Loucy (cell line): ENCODE data around the gene SNAI1.
A peak's percentile ranks its signal among the peaks of the same experiment; 100 is the strongest.
"Not testable (repeated sequence)": the region's sequence is repeated elsewhere in the genome, so short reads cannot be mapped to it uniquely, and the experiment has no call there.

Source experiments
- H2AFZ ChIP-seq: fragments of 200-600 bp; sonication (generic); 2 replicates; pipeline ENCODE4 v1.6.0; 2016; ENCODE audit warnings: antibody characterized with exemption, mild to moderate bottlenecking, low read length, moderate library complexity
- H3F3A ChIP-seq: fragments of 200-600 bp; 2 replicates; pipeline ENCODE4 v1.6.0; 2016; ENCODE audit warnings: antibody characterized with exemption, low read depth, mild to moderate bottlenecking
- H3K27me3 ChIP-seq: fragments of 200-600 bp; sonication (generic); 2 replicates; pipeline ENCODE4 v1.6.1; 2014; ENCODE audit warnings: low read length, mild to moderate bottlenecking; ENCODE audit not compliant: insufficient read depth, poor library complexity, severe bottlenecking
- H3K36me3 ChIP-seq: fragments of 200-600 bp; sonication (generic); 2 replicates; pipeline ENCODE4 v1.6.1; 2016; ENCODE audit warnings: low read length; ENCODE audit not compliant: insufficient read depth
- H3K4me1 ChIP-seq: fragments of 200-600 bp; sonication (generic); 2 replicates; pipeline ENCODE4 v1.5.1; 2014; ENCODE audit warnings: low read length, mild to moderate bottlenecking; ENCODE audit not compliant: insufficient read depth, poor library complexity, severe bottlenecking
- H3K4me2 ChIP-seq: fragments of 200-600 bp; sonication (generic); 2 replicates; pipeline ENCODE4 v1.6.0; 2014; ENCODE audit warnings: antibody characterized with exemption, low read length, low read depth, mild to moderate bottlenecking; ENCODE audit not compliant: poor library complexity, severe bottlenecking
- H3K4me3 ChIP-seq: fragments of 200-600 bp; sonication (generic); 2 replicates; pipeline ENCODE4 v1.5.1; 2014; ENCODE audit warnings: low read length, mild to moderate bottlenecking, mixed read lengths; ENCODE audit not compliant: poor library complexity, severe bottlenecking
- H3K79me2 ChIP-seq: fragments of 200-600 bp; sonication (generic); 2 replicates; pipeline ENCODE4 v1.6.1; 2014; ENCODE audit warnings: low read length; ENCODE audit not compliant: insufficient read depth
- H3K9ac ChIP-seq: fragments of 200-600 bp; sonication (generic); 2 replicates; pipeline ENCODE4 v1.6.0; 2014; ENCODE audit warnings: mild to moderate bottlenecking, low read depth, low read length, moderate library complexity; ENCODE audit not compliant: poor library complexity, severe bottlenecking
- H3K9me2 ChIP-seq: fragments of 200-600 bp; sonication (generic); replicated peaks from 2 replicates; pipeline ENCODE4 v1.6.1; 2016; ENCODE audit warnings: low read depth, low read length, mixed read lengths
- H3K9me3 ChIP-seq: fragments of 200-600 bp; sonication (generic); 2 replicates; pipeline ENCODE4 v1.6.1; 2014; ENCODE audit warnings: mild to moderate bottlenecking, antibody characterized with exemption, low read length, low read depth; ENCODE audit not compliant: insufficient read depth
- H4K20me1 ChIP-seq: fragments of 200-600 bp; sonication (generic); 2 replicates; pipeline ENCODE4 v1.6.0; 2014; ENCODE audit warnings: antibody characterized with exemption, low read length, mild to moderate bottlenecking; ENCODE audit not compliant: insufficient read depth, poor library complexity, severe bottlenecking
- EZH2phosphoT487 ChIP-seq: fragments of 200-600 bp; IDR thresholded peaks from 2 replicates; pipeline ENCODE4 v1.6.1; 2018; ENCODE audit warnings: antibody characterized with exemption, mild to moderate bottlenecking, moderate library complexity, borderline replicate concordance
- TF ChIP-seq, protein P1 (sequence below): fragments of 200-600 bp; sonication (generic); conservative IDR thresholded peaks from 2 replicates; pipeline ENCODE4 v1.5.1; 2014; ENCODE audit warnings: mild to moderate bottlenecking, antibody characterized with exemption, low read length

Gene SNAI1

DNA sequence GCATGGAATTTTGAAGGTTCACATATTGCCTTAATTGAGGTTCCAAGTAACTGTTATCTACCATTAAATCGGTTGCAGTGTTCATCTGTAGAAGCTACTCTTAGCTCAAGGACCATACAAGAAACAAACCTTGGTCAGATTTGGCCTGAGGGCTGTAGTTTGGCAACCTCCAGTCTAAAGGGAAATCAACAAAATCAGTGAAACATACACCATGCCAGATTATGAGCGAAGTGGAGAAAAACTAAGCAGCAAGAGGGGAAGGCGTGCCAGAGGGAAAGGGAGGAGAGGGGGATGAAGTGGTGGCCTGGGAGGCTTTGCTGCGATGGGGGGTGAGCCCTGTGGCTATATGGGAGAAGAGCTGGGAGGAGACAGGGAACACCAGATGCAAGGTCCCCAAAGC, 8.8 kb upstream of the SNAI1 start:
- H3K4me3 ChIP-seq, result no peak overlapping the region
- H3F3A ChIP-seq, result no peaks in the 10 kb centered on the region
- no peaks in the 10 kb centered on the region for H3K9me2 ChIP-seq
- no peaks in the 10 kb centered on the region for H3K36me3 ChIP-seq
- no peaks in the 10 kb centered on the region for H3K4me1 ChIP-seq
- no peak overlapping the region for H3K9ac ChIP-seq
- no peaks in the 10 kb centered on the region for H3K9me3 ChIP-seq
- no peak for TF ChIP-seq EZH2phosphoT487
- TF ChIP-seq, protein P1, sequence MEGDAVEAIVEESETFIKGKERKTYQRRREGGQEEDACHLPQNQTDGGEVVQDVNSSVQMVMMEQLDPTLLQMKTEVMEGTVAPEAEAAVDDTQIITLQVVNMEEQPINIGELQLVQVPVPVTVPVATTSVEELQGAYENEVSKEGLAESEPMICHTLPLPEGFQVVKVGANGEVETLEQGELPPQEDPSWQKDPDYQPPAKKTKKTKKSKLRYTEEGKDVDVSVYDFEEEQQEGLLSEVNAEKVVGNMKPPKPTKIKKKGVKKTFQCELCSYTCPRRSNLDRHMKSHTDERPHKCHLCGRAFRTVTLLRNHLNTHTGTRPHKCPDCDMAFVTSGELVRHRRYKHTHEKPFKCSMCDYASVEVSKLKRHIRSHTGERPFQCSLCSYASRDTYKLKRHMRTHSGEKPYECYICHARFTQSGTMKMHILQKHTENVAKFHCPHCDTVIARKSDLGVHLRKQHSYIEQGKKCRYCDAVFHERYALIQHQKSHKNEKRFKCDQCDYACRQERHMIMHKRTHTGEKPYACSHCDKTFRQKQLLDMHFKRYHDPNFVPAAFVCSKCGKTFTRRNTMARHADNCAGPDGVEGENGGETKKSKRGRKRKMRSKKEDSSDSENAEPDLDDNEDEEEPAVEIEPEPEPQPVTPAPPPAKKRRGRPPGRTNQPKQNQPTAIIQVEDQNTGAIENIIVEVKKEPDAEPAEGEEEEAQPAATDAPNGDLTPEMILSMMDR, result no peak
- no peak overlapping the region for H3K4me2 ChIP-seq
- H3K79me2 ChIP-seq, result no peaks in the 10 kb centered on the region
- no peaks in the 10 kb centered on the region for H3K27me3 ChIP-seq
- no peaks in the 10 kb centered on the region for H4K20me1 ChIP-seq
- no peak overlapping the region for H2AFZ ChIP-seq

DNA sequence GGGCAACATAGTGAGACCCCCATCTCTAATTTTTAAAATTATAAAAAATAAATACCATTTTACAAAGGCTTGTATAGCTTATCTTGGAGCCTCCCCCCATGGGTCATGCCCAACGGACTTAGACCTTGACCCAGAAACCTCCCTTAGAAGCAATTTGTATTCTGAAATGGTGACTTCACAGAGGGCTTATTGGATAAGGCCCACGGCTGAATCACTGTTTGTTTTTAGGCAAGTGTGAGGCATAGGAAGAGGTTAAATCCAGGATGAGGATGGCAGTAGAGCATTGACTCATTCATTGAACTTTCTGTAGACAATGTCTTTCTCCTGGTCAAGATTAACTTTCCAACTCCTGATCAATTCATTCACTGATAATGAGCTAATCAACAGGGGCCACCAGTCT, 6.2 kb upstream of the SNAI1 start:
- H3K9ac ChIP-seq, result no peak overlapping the region
- H2AFZ ChIP-seq, result no peak overlapping the region
- H3F3A ChIP-seq, result no peaks in the 10 kb centered on the region
- no peaks in the 10 kb centered on the region for H3K36me3 ChIP-seq
- H3K4me3 ChIP-seq, result no peak overlapping the region
- no peaks in the 10 kb centered on the region for H3K9me3 ChIP-seq
- no peaks in the 10 kb centered on the region for H3K79me2 ChIP-seq
- H3K27me3 ChIP-seq, result no peaks in the 10 kb centered on the region
- H3K9me2 ChIP-seq, result no peaks in the 10 kb centered on the region
- no peak overlapping the region for H3K4me2 ChIP-seq
- peaks cover 5% of the 10 kb centered on the region for H3K4me1 ChIP-seq
- no peak for TF ChIP-seq EZH2phosphoT487
- TF ChIP-seq, protein P1, result no peak
- H4K20me1 ChIP-seq, result no peaks in the 10 kb centered on the region

DNA sequence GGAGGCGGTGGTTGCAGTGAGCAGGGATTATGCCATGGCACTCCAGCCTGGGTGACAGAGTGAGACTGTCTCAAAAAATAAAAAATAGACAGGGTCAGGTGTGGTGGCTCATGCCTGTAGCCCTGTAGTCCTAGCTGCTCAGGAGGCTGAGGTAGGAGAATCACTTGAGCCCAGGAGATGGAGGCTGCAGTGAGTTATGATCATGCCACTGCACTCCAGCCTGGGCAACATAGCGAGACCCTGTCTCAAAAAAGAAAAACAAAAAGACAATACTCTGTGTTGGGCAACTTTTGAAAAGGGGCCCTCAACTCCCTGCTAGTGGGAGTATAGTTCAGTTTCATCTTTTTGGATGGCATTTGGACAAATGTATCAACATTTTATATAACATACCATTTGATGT, 5.0 kb upstream of the SNAI1 start:
- not testable (repeated sequence) for H3F3A ChIP-seq, H3K4me3 ChIP-seq, H3K79me2 ChIP-seq, H3K27me3 ChIP-seq, H4K20me1 ChIP-seq, H3K9me3 ChIP-seq, H3K4me1 ChIP-seq, H2AFZ ChIP-seq, H3K36me3 ChIP-seq, H3K9ac ChIP-seq, H3K4me2 ChIP-seq, H3K9me2 ChIP-seq

DNA sequence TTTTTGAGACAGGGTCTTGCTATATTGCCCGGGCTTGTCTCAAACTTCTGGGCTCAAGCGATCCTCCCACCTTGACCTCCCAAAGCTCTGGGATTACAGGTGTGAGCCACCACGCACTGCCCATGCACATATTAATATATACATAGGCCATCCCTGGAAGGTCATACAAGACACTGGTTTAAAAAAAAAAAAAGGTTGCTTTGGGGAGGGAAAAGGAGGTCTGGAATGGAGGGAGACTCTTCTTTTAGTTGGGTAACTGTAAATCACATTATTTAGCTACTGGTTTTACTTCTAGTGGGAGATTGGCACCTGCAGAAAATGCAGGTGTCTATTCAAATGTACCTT, 4.1 kb upstream of the SNAI1 start:
- Histone ChIP-seq H3K9ac (peak overlapping the region; percentile 0), H3K4me2 (peak overlapping the region; percentile 60), H3K9me2 (no peaks in the 10 kb centered on the region), H3K36me3 (no peaks in the 10 kb centered on the region), H4K20me1 (no peaks in the 10 kb centered on the region), H3K9me3 (no peaks in the 10 kb centered on the region), H3K27me3 (no peaks in the 10 kb centered on the region), H3F3A (no peaks in the 10 kb centered on the region), H3K79me2 (no peaks in the 10 kb centered on the region), H3K4me3 (no peak overlapping the region), H3K4me1 (peaks cover 8% of the 10 kb centered on the region), H2AFZ (peak overlapping the region; percentile 64; the same call in 1 of the 2 replicates)
- TF ChIP-seq EZH2phosphoT487, result no peak
- TF ChIP-seq, protein P1, result no peak
